ENCODE data around the gene UNC13D. TPM values are rescaled to one million over a fixed set of nuclear protein-coding genes. Genes with fewer than 3 reads are reported as not detected.

The UNC13D gene
- total RNA-seq, 1 experiment from 2014 or later, result 12.7 TPM

Small RNA genes within 50 kb of the gene (microRNA-seq; reads per million reads assigned to microRNA genes)
- gene MIR4738 (ENCODE audit: unreplicated experiment), result 1.3 reads per million

Other genes starting within 250 kb of the UNC13D start
- gene SMIM5, start 211.0 kb downstream of the UNC13D start, total RNA-seq (2021; ENCODE audit: unreplicated experiment), result 0.10 TPM
- gene RECQL5, start 177.2 kb downstream of the UNC13D start, total RNA-seq (2021; ENCODE audit: unreplicated experiment), result 46.1 TPM
- 138 TPM for gene SAP30BP, start 177.1 kb downstream of the UNC13D start, total RNA-seq (2021; ENCODE audit: unreplicated experiment)
- gene ITGB4, start 122.9 kb downstream of the UNC13D start, total RNA-seq (2021; ENCODE audit: unreplicated experiment), result 100 TPM
- gene GALK1, start 79.2 kb downstream of the UNC13D start, total RNA-seq (2021; ENCODE audit: unreplicated experiment), result 35.8 TPM
- 32.1 TPM for gene UNK, start 59.6 kb downstream of the UNC13D start, total RNA-seq (2021; ENCODE audit: unreplicated experiment)
- 163 TPM for gene WBP2, start 10.9 kb upstream of the UNC13D start, total RNA-seq (2021; ENCODE audit: unreplicated experiment)
- 125 TPM for gene TRIM47, start 34.2 kb upstream of the UNC13D start, total RNA-seq (2021; ENCODE audit: unreplicated experiment)
- 48.6 TPM for gene TRIM65, start 52.5 kb upstream of the UNC13D start, total RNA-seq (2021; ENCODE audit: unreplicated experiment)
- gene MRPL38, start 60.5 kb upstream of the UNC13D start, total RNA-seq (2021; ENCODE audit: unreplicated experiment), result 165 TPM
- 32.5 TPM for gene FBF1, start 96.6 kb upstream of the UNC13D start, total RNA-seq (2021; ENCODE audit: unreplicated experiment)
- 53.5 TPM for gene ACOX1, start 134.8 kb upstream of the UNC13D start, total RNA-seq (2021; ENCODE audit: unreplicated experiment)
- 41.3 TPM for gene TEN1, start 134.8 kb upstream of the UNC13D start, total RNA-seq (2021; ENCODE audit: unreplicated experiment)
- 11.9 TPM for gene CDK3, start 156.5 kb upstream of the UNC13D start, total RNA-seq (2021; ENCODE audit: unreplicated experiment)
- 36.4 TPM for gene EVPL, start 182.9 kb upstream of the UNC13D start, total RNA-seq (2021; ENCODE audit: unreplicated experiment)
- gene SRP68, start 228.1 kb upstream of the UNC13D start, total RNA-seq (2021; ENCODE audit: unreplicated experiment), result 100 TPM
- 0.41 TPM for gene GALR2, start 230.4 kb upstream of the UNC13D start, total RNA-seq (2021; ENCODE audit: unreplicated experiment)
- not detected for gene ZACN, start 234.8 kb upstream of the UNC13D start, total RNA-seq (2021; ENCODE audit: unreplicated experiment)